Stomach (tissue), 9 donors: ENCODE measurements around the gene STPG4. TPM values are rescaled to one million over a fixed set of nuclear protein-coding genes. Genes with fewer than 3 reads are reported as not detected.

Source experiments
- DNase-seq, 2 donors: peaks; one replicate each; pipeline versions ENCODE4 v3.0.0 to v3.0.0-alpha.2; 2013 to 2019
- H3K27ac ChIP-seq, 5 donors: fragments of 200-600 bp in 4 of 5; sonication (generic) in 4 of 5; one replicate each; pipeline ENCODE4 v1.5.1; 2013 to 2019; ENCODE audit warnings: mild to moderate bottlenecking in 1 of 5, moderate library complexity in 1 of 5
- H3K27me3 ChIP-seq, 3 donors: fragments of 200-600 bp; sonication (generic); one replicate each; pipeline ENCODE4 v1.5.1; 2017 to 2019; ENCODE audit warnings: mixed run types in 1 of 3
- H3K36me3 ChIP-seq, 4 donors: fragments of 200-600 bp; sonication (generic); 1 replicate in 3 of 4; 2 replicates in 1 of 4; pipeline ENCODE4 v1.5.1; 2016 to 2019
- H3K4me1 ChIP-seq, 4 donors: fragments of 200-600 bp; sonication (generic); one replicate each; pipeline ENCODE4 v1.5.1; 2016 to 2019
- H3K4me3 ChIP-seq, 4 donors: fragments of 200-600 bp; sonication (generic) in 3 of 4; one replicate each; pipeline ENCODE4 v1.5.1; 2016 to 2019; ENCODE audit warnings: mild to moderate bottlenecking in 1 of 4
- H3K9me3 ChIP-seq, 4 donors: fragments of 200-600 bp; sonication (generic); one replicate each; pipeline ENCODE4 v1.5.1; 2016 to 2019
- EP300 ChIP-seq: sonication (generic); formaldehyde crosslinking; IDR thresholded peaks from one replicate; pipeline ENCODE4 v1.6.1; 2017; ENCODE audit warnings: antibody characterized with exemption
- POLR2A ChIP-seq, 4 donors: fragments of 450-650 bp; IDR thresholded peaks; one replicate each; pipeline ENCODE4 v1.6.1; 2016; ENCODE audit warnings: antibody characterized with exemption in 4 of 4, control low read depth in 2 of 4, mild to moderate bottlenecking in 1 of 4, moderate library complexity in 1 of 4
- POLR2AphosphoS5 ChIP-seq, 3 donors: sonication (generic); formaldehyde crosslinking; IDR thresholded peaks; one replicate each; pipeline ENCODE4 v1.6.1; 2016; ENCODE audit warnings: antibody characterized with exemption in 3 of 3
- WGBS, 5 donors: extraction: QIAGEN DNeasy Blood & Tissue Kit in 3 of 5; methylation state at CpG; one replicate each; pipeline versions ENCODE4 v1.1.5 to v1.1.7; 2013 to 2018; 5-methylcytosine and 5-hydroxymethylcytosine counted together
- intact Hi-C: fragments of 100-400 bp; cut with DNase I; formaldehyde crosslinking; loops from one replicate; pipeline ENCODE4 v1.15.1; 2023; ENCODE audit warnings: low total_unique reads
- polyA plus RNA-seq, 3 donors: library from polyadenylated mRNA; stranded (reverse); fragments of 200-250 nt; gene quantifications; one replicate each; pipeline ENCODE4 v1.2.3, GENCODE V29; 2013
- total RNA-seq, 5 donors: library from RNA; depleted of rRNA; stranded (reverse); fragments of >200 nt; gene quantifications; one replicate each; pipeline versions ENCODE4 v1.1.0 to v1.2.3, GENCODE V29; 2014 to 2016
- TF ChIP-seq, protein P1 (sequence below), 7 experiments: fragments of 450-650 bp in 4 of 7; fragments of 200-600 bp in 3 of 7; sonication (generic) in 3 of 7; IDR thresholded peaks; one replicate each; pipeline ENCODE4 v1.5.1; 2016 to 2019; ENCODE audit warnings: antibody characterized with exemption in 7 of 7, control low read depth in 2 of 7, mild to moderate bottlenecking in 1 of 7
- donor health status: healthy with polysubstance abuse.
- donor health status: Bipolar disorder and iron deficiency.
- donor health status: healthy.

STPG4 gene
- total and polyA plus RNA-seq, 8 donors, result not detected

DNA sequence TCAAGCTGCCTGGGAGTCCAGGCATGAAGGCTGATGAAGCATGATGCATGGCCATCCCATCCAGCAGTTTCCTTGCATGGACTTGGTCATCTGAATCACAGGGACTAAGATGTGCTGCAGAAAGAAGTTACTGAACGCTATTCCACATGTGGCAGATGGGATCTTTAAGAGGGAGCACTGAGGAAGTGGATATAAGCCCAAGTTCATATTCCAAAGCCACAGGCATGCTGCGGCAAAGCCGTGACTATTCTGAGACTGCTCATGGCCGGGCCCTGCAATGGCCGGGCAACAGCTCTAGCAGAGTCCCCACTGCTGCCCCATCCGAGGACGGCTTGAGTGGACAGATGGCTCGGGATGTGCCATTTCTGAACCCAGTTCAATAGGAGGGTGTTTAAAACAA lies 61.5 kb downstream of the STPG4 start:
- WGBS, 5 donors, result 94 to 100% (median 95%) methylated on average over 8 of the region's 8 CpGs
- H3K9me3 ChIP-seq, result no peaks in the 10 kb centered on the region
- TF ChIP-seq EP300 (no peak), POLR2A (IDR thresholded peaks at IDR 0.05) (no peak)
- no peaks in the 10 kb centered on the region for H3K36me3 ChIP-seq
- intact Hi-C loops, result no loop called here
- H3K27me3 ChIP-seq, result peaks cover 0 to 8% (median 0%) of the 10 kb centered on the region in 3 donors
- peaks cover 0 to 17% (median 8%) of the 10 kb centered on the region in 4 donors for H3K4me1 ChIP-seq
- H3K27ac ChIP-seq, result no peak overlapping the region
- H3K4me3 ChIP-seq, result no peak overlapping the region
- DNase-seq, result no peak

DNA sequence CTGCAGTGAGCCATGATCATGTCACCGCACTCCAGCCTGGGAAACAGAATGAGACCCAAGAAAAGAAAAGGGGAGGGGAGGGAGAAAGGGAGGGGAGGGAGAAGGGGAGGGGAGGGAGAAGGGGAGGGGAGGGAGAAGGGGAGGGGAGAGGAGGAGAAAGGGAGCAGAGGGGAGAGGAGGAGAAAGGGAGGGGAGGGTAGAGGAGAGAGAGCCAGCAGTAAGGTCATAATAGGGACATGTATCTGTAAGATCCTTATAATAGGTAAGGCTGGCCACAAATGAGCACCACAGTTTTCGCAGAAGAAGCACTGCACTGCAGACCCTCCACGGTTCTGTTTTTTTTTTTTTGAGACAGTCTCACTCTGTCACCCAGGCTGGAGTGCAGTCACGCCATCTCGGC lies 62.6 kb downstream of the STPG4 start:
- H3K9me3 ChIP-seq, result no peaks in the 10 kb centered on the region
- no peak for TF ChIP-seq POLR2AphosphoS5 (IDR thresholded peaks at IDR 0.05)
- no peak for TF ChIP-seq POLR2A (IDR thresholded peaks at IDR 0.05)
- TF ChIP-seq, protein P1, sequence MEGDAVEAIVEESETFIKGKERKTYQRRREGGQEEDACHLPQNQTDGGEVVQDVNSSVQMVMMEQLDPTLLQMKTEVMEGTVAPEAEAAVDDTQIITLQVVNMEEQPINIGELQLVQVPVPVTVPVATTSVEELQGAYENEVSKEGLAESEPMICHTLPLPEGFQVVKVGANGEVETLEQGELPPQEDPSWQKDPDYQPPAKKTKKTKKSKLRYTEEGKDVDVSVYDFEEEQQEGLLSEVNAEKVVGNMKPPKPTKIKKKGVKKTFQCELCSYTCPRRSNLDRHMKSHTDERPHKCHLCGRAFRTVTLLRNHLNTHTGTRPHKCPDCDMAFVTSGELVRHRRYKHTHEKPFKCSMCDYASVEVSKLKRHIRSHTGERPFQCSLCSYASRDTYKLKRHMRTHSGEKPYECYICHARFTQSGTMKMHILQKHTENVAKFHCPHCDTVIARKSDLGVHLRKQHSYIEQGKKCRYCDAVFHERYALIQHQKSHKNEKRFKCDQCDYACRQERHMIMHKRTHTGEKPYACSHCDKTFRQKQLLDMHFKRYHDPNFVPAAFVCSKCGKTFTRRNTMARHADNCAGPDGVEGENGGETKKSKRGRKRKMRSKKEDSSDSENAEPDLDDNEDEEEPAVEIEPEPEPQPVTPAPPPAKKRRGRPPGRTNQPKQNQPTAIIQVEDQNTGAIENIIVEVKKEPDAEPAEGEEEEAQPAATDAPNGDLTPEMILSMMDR (IDR thresholded peaks at IDR 0.05), result no peak
- no peak for TF ChIP-seq EP300
- intact Hi-C loops, result no loop called here
- 91 to 96% (median 95%) methylated on average over 5 of the region's 5 CpGs for WGBS, 5 donors
- H3K27me3 ChIP-seq, result peaks cover 0 to 8% (median 0%) of the 10 kb centered on the region in 3 donors
- peaks cover 0 to 16% (median 13%) of the 10 kb centered on the region in 4 donors for H3K4me1 ChIP-seq
- H3K36me3 ChIP-seq, result no peaks in the 10 kb centered on the region
- DNase-seq, result no peak
- no peak overlapping the region for H3K4me3 ChIP-seq
- no peak overlapping the region for H3K27ac ChIP-seq

DNA sequence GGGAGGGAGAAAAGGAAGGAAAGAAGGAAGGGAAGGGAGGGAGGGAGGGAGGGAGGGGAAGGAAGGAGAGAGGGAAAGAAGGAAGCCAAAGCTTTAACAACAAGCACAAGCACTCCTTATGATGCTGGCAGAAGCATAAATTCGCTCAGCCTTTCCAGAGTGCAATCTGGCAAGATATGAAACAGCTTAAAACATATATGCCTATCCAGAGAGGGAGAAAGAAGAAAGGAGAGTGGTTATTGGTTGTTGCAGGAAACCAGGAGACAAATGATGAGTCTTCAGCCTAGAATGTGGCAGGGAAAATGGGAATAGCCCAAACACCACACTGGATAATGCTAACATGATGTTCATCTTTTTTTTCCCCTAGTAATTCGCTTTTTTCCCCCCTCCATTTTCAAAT lies 64.0 kb downstream of the STPG4 start:
- no peak for DNase-seq
- Histone ChIP-seq H3K9me3 (no peaks in the 10 kb centered on the region), H3K36me3 (no peaks in the 10 kb centered on the region), H3K27ac (no peak overlapping the region), H3K4me3 (no peak overlapping the region), H3K4me1 (peaks cover 3 to 29% (median 23%) of the 10 kb centered on the region in 4 donors), H3K27me3 (peaks cover 0 to 8% (median 0%) of the 10 kb centered on the region in 3 donors)
- WGBS, 5 donors, result 61 to 78% (median 73%) methylated on average over 2 of the region's 2 CpGs
- TF ChIP-seq POLR2AphosphoS5 (IDR thresholded peaks at IDR 0.05), result no peak
- TF ChIP-seq, protein P1 (IDR thresholded peaks at IDR 0.05), result no peak
- TF ChIP-seq POLR2A (IDR thresholded peaks at IDR 0.05), result no peak
- TF ChIP-seq EP300, result no peak
- intact Hi-C loops, result no loop called here

DNA sequence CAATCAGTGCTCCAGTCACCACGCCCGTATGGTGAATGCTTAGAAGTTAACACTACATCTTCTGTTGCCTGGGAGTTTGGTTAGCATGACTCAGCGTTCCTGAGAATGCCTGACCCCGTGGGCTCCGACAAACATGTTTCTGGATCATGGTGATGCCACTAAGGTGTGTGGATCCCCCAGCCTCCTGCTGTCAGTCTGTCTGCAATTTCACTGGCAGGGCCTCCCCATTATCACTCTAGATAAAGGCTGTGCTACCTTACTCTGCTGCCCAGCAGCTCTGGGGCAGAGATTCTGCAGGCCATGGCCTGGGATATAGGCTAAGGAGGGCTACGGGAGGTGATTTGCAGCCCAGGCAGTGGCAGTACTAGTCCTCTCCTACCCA lies 66.0 kb downstream of the STPG4 start:
- no peaks in the 10 kb centered on the region for H3K36me3 ChIP-seq
- H3K4me3 ChIP-seq, result no peak overlapping the region
- no peaks in the 10 kb centered on the region for H3K9me3 ChIP-seq
- TF ChIP-seq, protein P1 (IDR thresholded peaks at IDR 0.05), result no peak
- no peak for TF ChIP-seq EP300
- TF ChIP-seq POLR2A (IDR thresholded peaks at IDR 0.05), result no peak
- no peak for TF ChIP-seq POLR2AphosphoS5 (IDR thresholded peaks at IDR 0.05)
- H3K27me3 ChIP-seq, result peaks cover 0 to 8% (median 0%) of the 10 kb centered on the region in 3 donors
- peak in 1 of 2 donors; percentile 71 for DNase-seq
- 44 to 61% (median 48%) methylated on average over 6 of the region's 6 CpGs for WGBS, 5 donors
- intact Hi-C loops, result no loop called here
- H3K27ac ChIP-seq, result peak overlapping the region in 1 of 5 donors; percentile 22
- H3K4me1 ChIP-seq, result peaks cover 9 to 43% (median 28%) of the 10 kb centered on the region in 4 donors

DNA sequence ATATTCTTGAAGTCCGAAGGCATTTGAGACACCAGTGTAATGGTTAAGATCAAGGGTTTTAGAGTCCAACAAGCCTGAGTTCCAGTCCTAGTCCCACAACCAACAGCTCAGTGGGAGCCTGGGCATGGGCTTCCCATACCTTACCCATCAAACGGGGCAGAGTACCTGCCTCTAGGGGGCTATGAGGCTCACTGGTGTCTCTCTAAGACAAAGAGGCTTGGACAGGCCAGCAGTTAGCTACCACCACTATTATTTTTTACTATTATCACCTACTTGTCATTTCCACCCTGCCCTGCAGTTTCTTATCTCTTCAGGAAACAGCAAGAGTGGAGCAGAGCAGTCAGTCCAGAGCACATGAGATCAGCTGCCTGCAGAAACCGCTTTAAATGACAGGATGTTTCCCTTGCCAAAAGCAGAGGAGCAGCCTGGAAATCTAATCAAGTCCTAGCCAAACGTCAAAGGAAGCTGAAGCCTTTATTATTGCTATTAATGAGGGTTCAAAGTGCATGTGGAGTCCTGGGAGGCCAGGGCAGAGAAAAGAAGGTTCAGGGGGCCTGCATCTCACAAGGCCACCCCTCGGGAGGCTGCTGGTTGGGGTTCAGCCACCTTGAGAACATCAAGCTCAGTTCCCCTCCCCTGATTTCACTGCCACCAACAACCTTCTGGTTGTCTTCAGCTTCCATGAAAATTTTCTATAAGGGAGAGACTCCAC lies 66.6 kb downstream of the STPG4 start:
- Histone ChIP-seq H3K27me3 (peaks cover 0 to 10% (median 0%) of the 10 kb centered on the region in 3 donors), H3K4me3 (no peak overlapping the region), H3K4me1 (peaks cover 9 to 48% (median 28%) of the 10 kb centered on the region in 4 donors), H3K27ac (peak overlapping the region in 2 of 5 donors; percentile 22 to 28), H3K9me3 (no peaks in the 10 kb centered on the region), H3K36me3 (no peaks in the 10 kb centered on the region)
- TF ChIP-seq POLR2AphosphoS5 (IDR thresholded peaks at IDR 0.05), result peak in 1 of 3 donors; percentile 31
- TF ChIP-seq EP300, result no peak
- no peak for TF ChIP-seq POLR2A (IDR thresholded peaks at IDR 0.05)
- TF ChIP-seq, protein P1 (IDR thresholded peaks at IDR 0.05), result no peak
- intact Hi-C loops, result no loop called here
- peak in 1 of 2 donors; percentile 79 for DNase-seq
- WGBS, 5 donors, result 48 to 66% (median 49%) methylated on average over 5 of the region's 5 CpGs
